ENCODE measurements around the gene RBM42. TPM values are rescaled to one million over a fixed set of nuclear protein-coding genes. Genes with fewer than 3 reads are reported as not detected.
"Not testable (repeated sequence)": the region's sequence is repeated elsewhere in the genome, so short reads cannot be mapped to it uniquely, and the experiment has no call there.

The RBM42 gene
- polyA plus RNA-seq, 1 donor = 56.9 TPM

- Histone ChIP-seq H3K27ac (ENCODE audit: low read length) (no peak overlapping the region), H3K4me1 (ENCODE audit: control insufficient read depth, insufficient read depth, low read length) (no peaks in the 10 kb centered on the region)
- no peak for DNase-seq
Measured at GRCh38 chr19:35601971-35602370, 26.9 kb upstream of the RBM42 start.

DNA sequence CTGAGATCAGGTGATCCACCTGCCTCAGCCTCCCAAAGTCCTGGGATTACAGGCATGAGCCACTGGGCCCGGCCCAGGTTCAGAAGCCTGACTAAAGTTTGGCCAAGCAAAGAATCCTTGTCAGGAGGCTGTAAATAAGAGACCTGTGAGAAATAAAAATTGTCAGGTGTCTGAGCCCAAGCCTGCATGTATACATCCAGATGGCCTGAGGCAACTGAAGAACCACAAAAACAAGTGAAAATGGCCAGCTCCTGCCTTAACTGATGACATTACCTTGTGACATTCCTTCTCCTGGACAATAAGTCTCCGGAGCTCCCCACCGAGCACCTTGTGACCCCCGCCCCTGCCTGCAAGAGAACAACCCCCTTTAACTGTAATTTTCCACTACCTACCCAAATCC lies 24.4 kb upstream of the RBM42 start:
- DNase-seq; H3K36me3 ChIP-seq (ENCODE audit: control insufficient read depth, insufficient read depth, low read length); H3K27ac ChIP-seq (ENCODE audit: low read length); H3K27me3 ChIP-seq (ENCODE audit: control insufficient read depth, insufficient read depth, low read length); H3K9me3 ChIP-seq (ENCODE audit: control insufficient read depth, low read depth, low read length); H3K4me3 ChIP-seq (ENCODE audit: low read length); H3K4me1 ChIP-seq (ENCODE audit: control insufficient read depth, insufficient read depth, low read length): not testable (repeated sequence)
- 73% methylated on average over 3 of the region's 4 CpGs for WGBS (ENCODE audit: insufficient coverage, low lambda C conversion rate)

More at GRCh38 chr19:35601971-35602370, 26.9 kb upstream of the RBM42 start:
- no peaks in the 10 kb centered on the region for H3K27me3 ChIP-seq (ENCODE audit: control insufficient read depth, insufficient read depth, low read length)
- H3K36me3 ChIP-seq (ENCODE audit: control insufficient read depth, insufficient read depth, low read length) = no peaks in the 10 kb centered on the region
- H3K4me3 ChIP-seq (ENCODE audit: low read length) = no peak overlapping the region
- no CpG with 5 or more reads among the region's 3 CpGs for WGBS (ENCODE audit: insufficient coverage, low lambda C conversion rate)
- H3K9me3 ChIP-seq (ENCODE audit: control insufficient read depth, low read depth, low read length) = no peaks in the 10 kb centered on the region

GRCh38 chr19:35607170-35607569 lies 21.7 kb upstream of the RBM42 start:
- H3K4me3 ChIP-seq (ENCODE audit: low read length); H3K4me1 ChIP-seq (ENCODE audit: control insufficient read depth, insufficient read depth, low read length); H3K36me3 ChIP-seq (ENCODE audit: control insufficient read depth, insufficient read depth, low read length); H3K9me3 ChIP-seq (ENCODE audit: control insufficient read depth, low read depth, low read length); DNase-seq; H3K27ac ChIP-seq (ENCODE audit: low read length); H3K27me3 ChIP-seq (ENCODE audit: control insufficient read depth, insufficient read depth, low read length): not testable (repeated sequence)
- no CpG with 5 or more reads among the region's 8 CpGs for WGBS (ENCODE audit: insufficient coverage, low lambda C conversion rate)

- WGBS (ENCODE audit: insufficient coverage, low lambda C conversion rate) = no CpG with 5 or more reads among the region's 3 CpGs
- no peak for DNase-seq
- no peaks in the 10 kb centered on the region for H3K27me3 ChIP-seq (ENCODE audit: control insufficient read depth, insufficient read depth, low read length)
- H3K9me3 ChIP-seq (ENCODE audit: control insufficient read depth, low read depth, low read length) = no peaks in the 10 kb centered on the region
- H3K4me3 ChIP-seq (ENCODE audit: low read length) = no peak overlapping the region
- H3K27ac ChIP-seq (ENCODE audit: low read length) = no peak overlapping the region
- H3K36me3 ChIP-seq (ENCODE audit: control insufficient read depth, insufficient read depth, low read length) = no peaks in the 10 kb centered on the region
- peaks cover 4% of the 10 kb centered on the region for H3K4me1 ChIP-seq (ENCODE audit: control insufficient read depth, insufficient read depth, low read length)
Measured at GRCh38 chr19:35607661-35608060, 21.2 kb upstream of the RBM42 start.

DNA sequence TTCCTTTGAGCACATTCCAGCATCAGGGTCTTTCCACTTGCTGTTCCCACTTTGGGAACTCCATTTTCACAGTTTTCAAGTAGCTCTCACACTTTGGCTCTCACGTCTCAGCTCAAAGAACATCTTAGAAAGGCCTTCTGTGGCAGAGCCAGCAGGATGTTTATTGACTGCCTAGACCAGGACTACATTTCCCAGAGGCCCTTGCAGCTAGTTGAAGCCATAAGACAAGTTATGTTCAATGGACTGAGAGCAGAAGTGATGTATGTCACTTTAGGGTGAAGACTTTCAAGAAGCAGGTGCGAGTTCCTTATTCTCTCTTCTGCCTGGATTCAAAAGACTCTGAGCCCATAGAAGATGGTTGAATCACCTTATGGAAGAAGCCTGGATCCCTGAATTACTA lies 20.6 kb upstream of the RBM42 start:
- H3K27me3 ChIP-seq (ENCODE audit: control insufficient read depth, insufficient read depth, low read length) = no peaks in the 10 kb centered on the region
- H3K9me3 ChIP-seq (ENCODE audit: control insufficient read depth, low read depth, low read length) = no peaks in the 10 kb centered on the region
- WGBS (ENCODE audit: insufficient coverage, low lambda C conversion rate) = no CpG with 5 or more reads among the region's 2 CpGs
- no peaks in the 10 kb centered on the region for H3K36me3 ChIP-seq (ENCODE audit: control insufficient read depth, insufficient read depth, low read length)
- no peak overlapping the region for H3K27ac ChIP-seq (ENCODE audit: low read length)
- DNase-seq = no peak
- peaks cover 4% of the 10 kb centered on the region for H3K4me1 ChIP-seq (ENCODE audit: control insufficient read depth, insufficient read depth, low read length)
- no peak overlapping the region for H3K4me3 ChIP-seq (ENCODE audit: low read length)

GRCh38 chr19:35609851-35610353 lies 18.9 kb upstream of the RBM42 start:
- Histone ChIP-seq H3K27ac (ENCODE audit: low read length) (no peak overlapping the region), H3K4me1 (ENCODE audit: control insufficient read depth, insufficient read depth, low read length) (peaks cover 4% of the 10 kb centered on the region), H3K4me3 (ENCODE audit: low read length) (no peak overlapping the region), H3K36me3 (ENCODE audit: control insufficient read depth, insufficient read depth, low read length) (no peaks in the 10 kb centered on the region), H3K9me3 (ENCODE audit: control insufficient read depth, low read depth, low read length) (no peaks in the 10 kb centered on the region), H3K27me3 (ENCODE audit: control insufficient read depth, insufficient read depth, low read length) (no peaks in the 10 kb centered on the region)
- DNase-seq = no peak
- no CpG with 5 or more reads among the region's 6 CpGs for WGBS (ENCODE audit: insufficient coverage, low lambda C conversion rate)

- Histone ChIP-seq H3K27ac (ENCODE audit: low read length) (no peak overlapping the region), H3K4me1 (ENCODE audit: control insufficient read depth, insufficient read depth, low read length) (peaks cover 4% of the 10 kb centered on the region), H3K4me3 (ENCODE audit: low read length) (peak overlapping the region; percentile 71), H3K27me3 (ENCODE audit: control insufficient read depth, insufficient read depth, low read length) (no peaks in the 10 kb centered on the region), H3K36me3 (ENCODE audit: control insufficient read depth, insufficient read depth, low read length) (peaks cover 11% of the 10 kb centered on the region), H3K9me3 (ENCODE audit: control insufficient read depth, low read depth, low read length) (no peaks in the 10 kb centered on the region)
- WGBS (ENCODE audit: insufficient coverage, low lambda C conversion rate) = no CpG with 5 or more reads among the region's 9 CpGs
- DNase-seq = no peak
Measured at GRCh38 chr19:35612224-35612558, 16.6 kb upstream of the RBM42 start.

DNA sequence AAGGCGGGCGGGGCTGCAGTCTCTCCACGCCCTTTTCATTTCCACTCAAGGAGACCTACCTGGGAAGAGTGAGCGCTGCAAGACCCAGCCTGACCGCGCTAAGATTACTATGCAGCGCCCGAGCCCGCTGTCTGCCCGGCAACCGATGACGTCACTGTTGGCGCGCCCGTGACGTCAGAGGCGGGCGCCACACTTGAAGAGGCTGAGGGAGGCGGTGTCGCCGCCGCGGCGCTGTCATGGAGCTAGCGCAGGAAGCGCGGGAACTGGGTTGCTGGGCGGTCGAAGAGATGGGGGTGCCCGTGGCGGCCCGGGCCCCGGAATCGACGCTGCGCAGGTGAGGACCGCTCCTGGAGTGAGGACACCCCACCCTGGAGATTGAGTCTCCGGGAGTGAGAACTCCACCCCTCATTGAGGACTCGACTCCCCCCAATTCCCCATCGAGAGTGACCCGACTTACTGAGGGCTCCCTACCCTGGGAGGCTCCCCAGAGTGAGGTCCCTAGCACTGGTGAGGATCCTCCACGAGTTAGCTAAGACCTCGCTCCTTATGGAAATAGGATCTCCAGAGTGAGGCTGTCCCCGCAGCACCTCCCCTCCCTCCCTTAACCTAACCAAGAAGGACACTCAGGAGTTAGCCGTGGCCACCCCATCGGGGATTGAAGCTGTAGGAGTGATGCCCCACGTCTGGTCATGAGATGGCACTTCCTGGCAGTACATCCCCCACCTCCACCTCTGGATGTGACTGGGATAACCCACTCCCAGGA lies 16.1 kb upstream of the RBM42 start, which contains the start of gene HAUS5:
HAUS5 (plus strand) TSS at position 177 of the 763 bp plus-strand sequence; CDS start at position 237, 60 bp downstream.
- peaks cover 13% of the 10 kb centered on the region for H3K36me3 ChIP-seq (ENCODE audit: control insufficient read depth, insufficient read depth, low read length)
- WGBS (ENCODE audit: insufficient coverage, low lambda C conversion rate) = no CpG with 5 or more reads among the region's 47 CpGs
- H3K27me3 ChIP-seq (ENCODE audit: control insufficient read depth, insufficient read depth, low read length) = no peaks in the 10 kb centered on the region
- peak within 1 kb of the TSS; percentile 71 for H3K4me3 ChIP-seq (ENCODE audit: low read length)
- H3K27ac ChIP-seq (ENCODE audit: low read length) = no peak within 1 kb of the TSS
- H3K9me3 ChIP-seq (ENCODE audit: control insufficient read depth, low read depth, low read length) = no peaks in the 10 kb centered on the region
- DNase-seq = peak; percentile 94 to 97
- peaks cover 4% of the 10 kb centered on the region for H3K4me1 ChIP-seq (ENCODE audit: control insufficient read depth, insufficient read depth, low read length)

GRCh38 chr19:35613574-35613973 lies 15.3 kb upstream of the RBM42 start:
- peaks cover 19% of the 10 kb centered on the region for H3K36me3 ChIP-seq (ENCODE audit: control insufficient read depth, insufficient read depth, low read length)
- H3K4me1 ChIP-seq (ENCODE audit: control insufficient read depth, insufficient read depth, low read length) = peaks cover 4% of the 10 kb centered on the region
- WGBS (ENCODE audit: insufficient coverage, low lambda C conversion rate) = no CpG with 5 or more reads among the region's 1 CpG
- no peaks in the 10 kb centered on the region for H3K27me3 ChIP-seq (ENCODE audit: control insufficient read depth, insufficient read depth, low read length)
- no peak overlapping the region for H3K4me3 ChIP-seq (ENCODE audit: low read length)
- H3K9me3 ChIP-seq (ENCODE audit: control insufficient read depth, low read depth, low read length) = no peaks in the 10 kb centered on the region
- DNase-seq = no peak
- no peak overlapping the region for H3K27ac ChIP-seq (ENCODE audit: low read length)

DNA sequence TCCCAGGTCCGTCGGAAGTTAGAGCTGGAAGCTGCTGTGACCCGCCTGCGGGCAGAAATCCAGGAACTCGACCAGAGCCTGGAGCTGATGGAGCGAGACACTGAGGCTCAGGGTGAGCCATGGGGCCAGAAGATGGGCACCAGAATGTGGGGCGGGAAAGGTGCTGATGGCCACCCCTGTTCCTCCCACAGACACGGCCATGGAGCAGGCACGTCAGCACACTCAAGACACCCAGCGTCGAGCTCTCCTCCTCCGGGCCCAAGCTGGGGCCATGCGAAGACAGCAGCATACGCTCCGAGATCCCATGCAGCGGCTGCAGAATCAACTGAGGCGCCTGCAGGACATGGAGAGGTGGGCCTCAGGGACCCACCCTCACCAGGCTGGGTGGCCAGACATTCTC lies 13.8 kb upstream of the RBM42 start:
- peaks cover 20% of the 10 kb centered on the region for H3K36me3 ChIP-seq (ENCODE audit: control insufficient read depth, insufficient read depth, low read length)
- no CpG with 5 or more reads among the region's 17 CpGs for WGBS (ENCODE audit: insufficient coverage, low lambda C conversion rate)
- no peaks in the 10 kb centered on the region for H3K9me3 ChIP-seq (ENCODE audit: control insufficient read depth, low read depth, low read length)
- no peaks in the 10 kb centered on the region for H3K27me3 ChIP-seq (ENCODE audit: control insufficient read depth, insufficient read depth, low read length)
- DNase-seq = no peak
- no peak overlapping the region for H3K4me3 ChIP-seq (ENCODE audit: low read length)
- H3K4me1 ChIP-seq (ENCODE audit: control insufficient read depth, insufficient read depth, low read length) = peaks cover 4% of the 10 kb centered on the region
- no peak overlapping the region for H3K27ac ChIP-seq (ENCODE audit: low read length)

DNA sequence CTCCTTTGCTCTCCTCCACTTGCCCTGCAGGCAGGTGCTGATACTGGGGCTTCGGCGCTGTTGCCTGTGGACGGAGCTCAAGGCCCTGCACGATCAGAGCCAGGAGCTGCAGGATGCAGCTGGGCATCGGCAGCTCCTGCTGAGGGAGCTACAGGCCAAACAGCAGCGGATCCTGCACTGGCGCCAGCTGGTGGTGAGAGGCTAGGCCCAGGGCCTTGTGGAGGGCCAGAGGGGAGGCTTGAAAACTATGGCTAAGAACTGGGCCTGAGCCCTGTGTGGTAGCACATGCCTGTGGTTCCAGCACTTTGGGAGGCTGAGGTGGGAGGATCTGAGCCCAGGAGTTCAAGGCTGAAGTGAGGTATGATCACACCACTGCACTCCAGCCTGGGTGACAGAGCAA lies 10.0 kb upstream of the RBM42 start:
- Histone ChIP-seq H3K27me3 (ENCODE audit: control insufficient read depth, insufficient read depth, low read length) (no peaks in the 10 kb centered on the region), H3K4me1 (ENCODE audit: control insufficient read depth, insufficient read depth, low read length) (no peaks in the 10 kb centered on the region), H3K36me3 (ENCODE audit: control insufficient read depth, insufficient read depth, low read length) (peaks cover 31% of the 10 kb centered on the region), H3K4me3 (ENCODE audit: low read length) (no peak overlapping the region), H3K9me3 (ENCODE audit: control insufficient read depth, low read depth, low read length) (no peaks in the 10 kb centered on the region), H3K27ac (ENCODE audit: low read length) (no peak overlapping the region)
- WGBS (ENCODE audit: insufficient coverage, low lambda C conversion rate) = no CpG with 5 or more reads among the region's 7 CpGs
- DNase-seq = no peak
